GM19438 (cell line): Measurements from ENCODE around the gene ALKBH1.
"Not testable (repeated sequence)": the region's sequence is repeated elsewhere in the genome, so short reads cannot be mapped to it uniquely, and the experiment has no call there.

Experiments
- ATAC-seq: cut with Tn5 transposase; IDR thresholded peaks from one replicate; pipeline ENCODE4 v1.9.1; 2021; ENCODE audit warnings: low read depth; ENCODE audit not compliant: unreplicated experiment

Gene ALKBH1

GRCh38 chr14:77707724-77708408, at the start of gene ALKBH1, which contains the start of gene SLIRP:
TSS of gene ALKBH1 (minus strand) at chr14:77708023. CDS start at chr14:77708004, 19 bp downstream.
TSS of gene SLIRP (plus strand) at chr14:77708103. CDS start at chr14:77708112, 9 bp downstream.
- ATAC-seq, result peak; percentile 96

GRCh38 chr14:77752799-77753516, 45.1 kb upstream of the ALKBH1 start:
- no peak for ATAC-seq

- ATAC-seq, result no peak
Measured at GRCh38 chr14:77752266-77752665, 44.4 kb upstream of the ALKBH1 start.

- not testable (repeated sequence) for ATAC-seq
Measured at GRCh38 chr14:77747425-77747824, 39.6 kb upstream of the ALKBH1 start.

- no peak for ATAC-seq
Measured at GRCh38 chr14:77746064-77746702, 38.4 kb upstream of the ALKBH1 start.

- ATAC-seq, result no peak
Measured at GRCh38 chr14:77741438-77741837, 33.6 kb upstream of the ALKBH1 start.

GRCh38 chr14:77738559-77739250, 30.9 kb upstream of the ALKBH1 start:
- ATAC-seq, result no peak

- no peak for ATAC-seq
Measured at GRCh38 chr14:77730976-77731497, 23.2 kb upstream of the ALKBH1 start.

- ATAC-seq, result no peak
Measured at GRCh38 chr14:77722301-77722700, 14.5 kb upstream of the ALKBH1 start.

GRCh38 chr14:77721437-77721836, 13.6 kb upstream of the ALKBH1 start:
- no peak for ATAC-seq

GRCh38 chr14:77717608-77718305, 9.9 kb upstream of the ALKBH1 start:
- no peak for ATAC-seq

GRCh38 chr14:77714926-77715325, 7.1 kb upstream of the ALKBH1 start:
- ATAC-seq, result no peak

GRCh38 chr14:77710364-77710763, 2.5 kb upstream of the ALKBH1 start:
- ATAC-seq, result no peak

GRCh38 chr14:77709412-77709811, 1.6 kb upstream of the ALKBH1 start:
- ATAC-seq, result no peak

- ATAC-seq, result no peak
Measured at GRCh38 chr14:77708749-77709148, 926 bp upstream of the ALKBH1 start.

GRCh38 chr14:77707355-77707723, 484 bp downstream of the ALKBH1 start:
- ATAC-seq, result peak; percentile 36

- ATAC-seq, result no peak
Measured at GRCh38 chr14:77691259-77691658, 16.6 kb downstream of the ALKBH1 start.

- no peak for ATAC-seq
Measured at GRCh38 chr14:77682158-77682553, 25.7 kb downstream of the ALKBH1 start.

GRCh38 chr14:77681196-77682157, 26.3 kb downstream of the ALKBH1 start:
- ATAC-seq, result no peak
